Activated B cell treated with CpG ODN at 0.5 μM for 24 hours (primary cell): ENCODE measurements around the gene BCL7C. TPM values are rescaled to one million over a fixed set of nuclear protein-coding genes. Genes with fewer than 3 reads are reported as not detected.

ENCODE experiments used
- ATAC-seq: fragments of 200-7000 bp; cut with Tn5 transposase; one replicate; pipeline ENCODE4 v1.10.0; 2021; ENCODE audit warnings: low read depth, mild to moderate bottlenecking, moderate library complexity
- CTCF ChIA-PET: fragments of 350-600 bp; sonication (Branson Sonifier 250); formaldehyde crosslinking; loops from one replicate; lab custom pipeline; 2021; ENCODE audit warnings: antibody characterized with exemption; lab: Charles Lee
- POLR2A ChIA-PET: fragments of 350-600 bp; sonication (Branson Sonifier 250); formaldehyde crosslinking; loops from one replicate; lab custom pipeline; 2021; ENCODE audit warnings: antibody characterized with exemption; lab: Charles Lee
- DNase-seq: peaks from one replicate; pipeline ENCODE4 v3.0.0; 2022
- H3K27ac Mint-ChIP-seq: one replicate; pipeline ENCODE4 v1.8.0; 2020; ENCODE audit warnings: mixed read lengths
- H3K27me3 Mint-ChIP-seq: one replicate; pipeline ENCODE4 v1.8.0; 2021; ENCODE audit warnings: mixed read lengths
- H3K36me3 Mint-ChIP-seq: one replicate; pipeline ENCODE4 v1.8.0; 2021; ENCODE audit warnings: low read depth, mixed read lengths
- H3K4me1 Mint-ChIP-seq: one replicate; pipeline ENCODE4 v1.8.0; 2021; ENCODE audit warnings: mixed read lengths
- H3K4me3 Mint-ChIP-seq: one replicate; pipeline ENCODE4 v1.8.0; 2020; ENCODE audit warnings: mild to moderate bottlenecking, mixed read lengths
- H3K9me3 Mint-ChIP-seq: one replicate; pipeline ENCODE4 v1.8.0; 2020; ENCODE audit warnings: mixed read lengths
- intact Hi-C: fragments of 100-400 bp; cut with micrococcal nuclease; formaldehyde crosslinking; loops from one replicate; pipeline ENCODE4 v1.15.1; 2024
- total RNA-seq: library from RNA; stranded (reverse); gene quantifications from 2 replicates; pipeline ENCODE4 v1.2.3, GENCODE V29; 2022
- TF ChIP-seq, protein P1 (sequence below): fragments of 200-600 bp; IDR thresholded peaks from one replicate; pipeline ENCODE4 v1.8.0; 2022; ENCODE audit warnings: antibody characterized with exemption, mild to moderate bottlenecking

The BCL7C gene
- total RNA-seq, 1 donor from 2014 or later: 32.2 TPM

DNA sequence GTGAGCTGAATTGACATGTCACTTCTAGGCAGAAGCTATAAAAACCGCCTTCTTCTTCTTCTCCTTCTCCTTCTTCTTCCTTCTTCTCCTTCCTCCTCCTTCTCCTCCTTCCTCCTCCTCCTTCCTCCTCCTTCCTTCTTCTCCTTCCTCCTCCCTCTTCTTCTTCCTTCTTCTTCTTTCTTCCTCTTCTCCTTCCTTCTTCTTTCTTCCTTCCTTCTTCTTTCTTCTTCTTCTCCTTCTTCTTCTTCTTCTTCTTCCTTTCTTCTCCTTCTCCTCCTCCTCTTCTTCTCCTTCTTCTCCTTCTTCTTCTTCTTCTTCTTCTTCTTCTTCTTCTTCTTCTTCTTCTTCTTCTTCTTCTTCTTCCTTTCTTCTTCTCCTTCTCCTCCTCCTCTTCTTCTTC lies 24.7 kb upstream of the BCL7C start:
- ATAC-seq (no peak), DNase-seq (no peak)
- no peak overlapping the region for H3K27ac Mint-ChIP-seq
- no peaks in the 10 kb centered on the region for H3K9me3 Mint-ChIP-seq
- intact Hi-C loops: no loop called here
- H3K36me3 Mint-ChIP-seq: peaks cover 9% of the 10 kb centered on the region
- ChIA-PET CTCF (interaction anchor here (3.3 to 4.0 kb wide), 2 partner anchors 17 to 73 kb away, joined by 14 to 41 read pairs; no protein-coding TSS in a partner anchor), POLR2A (interaction anchor here (1.9 to 2.6 kb wide), 2 partner anchors 16 to 73 kb away, joined by 6 to 10 read pairs; no protein-coding TSS in a partner anchor)
- TF ChIP-seq, protein P1, sequence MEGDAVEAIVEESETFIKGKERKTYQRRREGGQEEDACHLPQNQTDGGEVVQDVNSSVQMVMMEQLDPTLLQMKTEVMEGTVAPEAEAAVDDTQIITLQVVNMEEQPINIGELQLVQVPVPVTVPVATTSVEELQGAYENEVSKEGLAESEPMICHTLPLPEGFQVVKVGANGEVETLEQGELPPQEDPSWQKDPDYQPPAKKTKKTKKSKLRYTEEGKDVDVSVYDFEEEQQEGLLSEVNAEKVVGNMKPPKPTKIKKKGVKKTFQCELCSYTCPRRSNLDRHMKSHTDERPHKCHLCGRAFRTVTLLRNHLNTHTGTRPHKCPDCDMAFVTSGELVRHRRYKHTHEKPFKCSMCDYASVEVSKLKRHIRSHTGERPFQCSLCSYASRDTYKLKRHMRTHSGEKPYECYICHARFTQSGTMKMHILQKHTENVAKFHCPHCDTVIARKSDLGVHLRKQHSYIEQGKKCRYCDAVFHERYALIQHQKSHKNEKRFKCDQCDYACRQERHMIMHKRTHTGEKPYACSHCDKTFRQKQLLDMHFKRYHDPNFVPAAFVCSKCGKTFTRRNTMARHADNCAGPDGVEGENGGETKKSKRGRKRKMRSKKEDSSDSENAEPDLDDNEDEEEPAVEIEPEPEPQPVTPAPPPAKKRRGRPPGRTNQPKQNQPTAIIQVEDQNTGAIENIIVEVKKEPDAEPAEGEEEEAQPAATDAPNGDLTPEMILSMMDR: no peak
- H3K4me1 Mint-ChIP-seq: peaks cover 13% of the 10 kb centered on the region
- H3K4me3 Mint-ChIP-seq: no peak overlapping the region
- no peaks in the 10 kb centered on the region for H3K27me3 Mint-ChIP-seq

DNA sequence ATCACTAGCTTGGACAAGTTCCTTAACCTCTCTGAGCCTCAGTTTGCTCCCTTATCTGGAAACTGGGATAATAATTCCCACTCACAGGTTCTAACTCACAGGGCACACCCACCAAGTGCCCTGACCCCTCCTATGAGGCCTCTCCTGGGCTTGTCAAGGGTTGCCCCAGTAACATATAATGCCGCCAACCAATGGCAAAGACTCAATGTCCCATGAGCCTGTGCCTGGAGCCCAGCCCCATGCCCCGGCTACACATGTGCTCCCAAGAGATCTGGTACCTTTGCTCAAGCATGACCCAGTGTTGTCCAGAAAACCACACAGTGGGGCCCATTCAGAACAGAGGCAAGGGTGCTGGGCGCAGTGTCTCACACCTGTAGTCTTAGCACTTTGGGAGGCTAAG lies 21.0 kb upstream of the BCL7C start:
- POLR2A ChIA-PET: interaction anchor here (1.6 kb wide), 1 partner anchor 13 kb away, joined by 5 read pairs; no protein-coding TSS in a partner anchor
- CTCF ChIA-PET: no interaction called here
- intact Hi-C loops: no loop called here

DNA sequence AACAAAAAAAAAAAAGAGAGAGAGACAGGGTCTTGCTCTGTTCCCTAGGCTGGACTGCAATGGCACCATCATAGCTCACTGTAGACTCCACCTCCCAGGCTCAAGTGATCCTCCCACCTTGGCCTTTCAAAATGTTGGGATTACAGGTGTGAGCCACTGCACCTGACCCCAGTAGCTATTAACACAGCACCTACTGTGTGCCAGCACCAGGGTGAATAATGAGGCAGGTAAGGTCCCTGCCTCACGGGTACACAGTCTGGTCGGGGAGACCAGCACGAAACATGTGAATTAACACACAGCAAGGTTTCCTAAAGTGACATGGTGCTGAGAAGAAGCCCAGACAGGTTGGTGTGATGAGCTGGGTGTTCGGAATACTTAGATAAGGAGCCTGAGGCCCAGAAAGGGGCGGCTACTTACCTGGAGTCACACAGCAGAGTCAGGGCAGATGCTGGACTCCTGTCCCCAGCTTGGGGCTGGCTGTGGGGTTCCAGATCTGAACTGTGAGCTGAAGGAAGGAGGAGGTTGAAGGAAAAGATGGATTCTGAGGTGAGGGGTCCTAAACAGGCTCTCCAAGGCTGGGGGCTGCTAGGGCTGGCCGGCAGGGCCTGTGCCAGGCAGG lies 19.0 kb upstream of the BCL7C start:
- Mint-ChIP-seq H3K4me1 (peaks cover 3% of the 10 kb centered on the region), H3K36me3 (no peaks in the 10 kb centered on the region), H3K9me3 (no peaks in the 10 kb centered on the region), H3K4me3 (no peak overlapping the region), H3K27ac (no peak overlapping the region), H3K27me3 (no peaks in the 10 kb centered on the region)
- ATAC-seq (no peak), DNase-seq (no peak)
- intact Hi-C loops: no loop called here
- ChIA-PET CTCF (interaction anchor here (1.0 to 1.3 kb wide), 2 partner anchors 11 to 68 kb away, joined by 3 read pairs; no protein-coding TSS in a partner anchor), POLR2A (interaction anchor here (0.7 to 1.0 kb wide), 2 partner anchors 68 to 82 kb away, joined by 3 to 4 read pairs; no protein-coding TSS in a partner anchor)
- TF ChIP-seq, protein P1: no peak

More for the DNA sequence above, 21.0 kb upstream of the BCL7C start:
- H3K4me3 Mint-ChIP-seq: no peak overlapping the region
- no peaks in the 10 kb centered on the region for H3K36me3 Mint-ChIP-seq
- no peak overlapping the region for H3K27ac Mint-ChIP-seq
- TF ChIP-seq, protein P1: no peak
- H3K27me3 Mint-ChIP-seq: no peaks in the 10 kb centered on the region
- ATAC-seq: peak; percentile 54
- H3K9me3 Mint-ChIP-seq: no peaks in the 10 kb centered on the region
- no peak for DNase-seq
- H3K4me1 Mint-ChIP-seq: peaks cover 3% of the 10 kb centered on the region

DNA sequence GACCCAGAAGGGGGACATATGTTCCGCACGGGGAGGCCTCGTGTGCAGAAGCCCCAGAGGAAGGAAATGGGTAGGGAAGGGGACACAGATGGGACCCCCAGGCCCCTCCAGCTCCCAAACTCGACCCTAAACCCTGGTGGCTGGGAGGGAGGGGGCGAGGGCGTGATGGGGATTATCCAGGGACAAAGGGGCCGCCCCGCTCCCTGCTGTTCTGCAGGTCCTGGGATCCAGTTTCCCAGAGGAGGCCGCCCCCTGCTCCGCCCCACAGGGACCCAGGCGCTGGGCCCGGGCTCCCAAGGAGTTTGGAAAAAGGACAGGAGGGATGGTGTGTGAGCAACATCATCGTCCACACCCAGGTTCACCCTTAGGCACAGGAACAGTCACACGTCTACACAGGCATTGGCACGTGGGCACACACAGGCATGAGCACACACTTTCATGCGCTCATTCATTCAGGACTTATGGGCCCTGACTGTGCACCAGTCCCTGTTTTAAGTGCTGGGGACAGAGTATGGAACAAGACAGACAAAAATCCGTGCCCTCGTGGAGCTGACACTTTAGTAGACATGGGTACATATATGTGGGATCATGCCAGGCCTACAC lies 16.7 kb upstream of the BCL7C start:
- TF ChIP-seq, protein P1: no peak
- DNase-seq (no peak), ATAC-seq (no peak)
- ChIA-PET POLR2A (interaction anchor here (1.0 kb wide), 1 partner anchor 13 kb away, joined by 3 read pairs; no protein-coding TSS in a partner anchor), CTCF (no interaction called here)
- Mint-ChIP-seq H3K4me3 (no peak overlapping the region), H3K27ac (no peak overlapping the region), H3K27me3 (no peaks in the 10 kb centered on the region), H3K4me1 (peaks cover 3% of the 10 kb centered on the region), H3K36me3 (no peaks in the 10 kb centered on the region), H3K9me3 (no peaks in the 10 kb centered on the region)
- intact Hi-C loops: no loop called here

DNA sequence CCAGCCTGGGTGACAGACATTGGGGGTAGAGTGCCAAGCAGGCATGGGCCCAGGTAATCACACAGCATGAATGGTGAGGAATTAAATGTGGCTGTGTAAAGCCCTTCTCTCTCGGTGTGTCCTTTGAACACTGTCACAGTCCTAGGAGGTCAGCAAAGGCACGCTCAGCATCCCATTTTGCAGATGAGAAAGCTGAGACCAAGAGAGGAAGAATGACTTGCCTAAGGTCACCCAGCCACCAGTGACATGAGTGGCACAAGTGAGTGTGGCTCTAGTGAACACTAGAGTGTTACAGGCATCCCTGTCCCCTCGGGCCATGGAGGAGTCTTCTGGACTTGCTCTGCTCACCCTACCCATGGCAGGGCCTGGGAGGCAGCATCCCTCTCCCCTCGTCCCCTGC lies 13.2 kb upstream of the BCL7C start:
- no peak for ATAC-seq

More for the DNA sequence above, 13.2 kb upstream of the BCL7C start:
- Mint-ChIP-seq H3K4me3 (no peak overlapping the region), H3K9me3 (no peaks in the 10 kb centered on the region), H3K27me3 (no peaks in the 10 kb centered on the region), H3K27ac (no peak overlapping the region), H3K4me1 (peaks cover 19% of the 10 kb centered on the region), H3K36me3 (no peaks in the 10 kb centered on the region)
- intact Hi-C loops: no loop called here
- ChIA-PET POLR2A (interaction anchor here (0.5 kb wide), 1 partner anchor 9 kb away, joined by 9 read pairs; no protein-coding TSS in a partner anchor), CTCF (interaction anchor here (1.1 kb wide), 1 partner anchor 62 kb away, joined by 3 read pairs; no protein-coding TSS in a partner anchor)
- TF ChIP-seq, protein P1: no peak
- DNase-seq: no peak
